Middle frontal gyrus (tissue), 1 donor: Measurements from ENCODE around the gene TTC33.
"Not testable (repeated sequence)": the region's sequence is repeated elsewhere in the genome, so short reads cannot be mapped to it uniquely, and the experiment has no call there.

Experiments used
- DNase-seq: peaks from one replicate; pipeline ENCODE4 v3.0.0-alpha.2; 2015; ENCODE audit warnings: low spot score; ENCODE audit errors: extremely low spot score

TTC33 gene

GRCh38 chr5:40720069-40720468 lies 35.7 kb downstream of the TTC33 start:
- no peak for DNase-seq

- no peak for DNase-seq
These were observed 38.5 kb downstream of the TTC33 start for GRCh38 chr5:40717281-40717680.

- DNase-seq = no peak
These were observed 39.2 kb downstream of the TTC33 start for GRCh38 chr5:40716590-40716989.

GRCh38 chr5:40716000-40716399 lies 39.8 kb downstream of the TTC33 start:
- no peak for DNase-seq

GRCh38 chr5:40714001-40714400 lies 41.8 kb downstream of the TTC33 start:
- no peak for DNase-seq

GRCh38 chr5:40710575-40710974 lies 45.2 kb downstream of the TTC33 start:
- DNase-seq = not testable (repeated sequence)

GRCh38 chr5:40705484-40705883 lies 50.3 kb downstream of the TTC33 start:
- DNase-seq = not testable (repeated sequence)

- DNase-seq = not testable (repeated sequence)
These were observed 53.7 kb downstream of the TTC33 start for GRCh38 chr5:40702027-40702426.

GRCh38 chr5:40700116-40700782 lies 55.5 kb downstream of the TTC33 start:
- no peak for DNase-seq

- no peak for DNase-seq
These were observed 61.3 kb downstream of the TTC33 start for GRCh38 chr5:40694433-40694832.

GRCh38 chr5:40691894-40692293 lies 63.9 kb downstream of the TTC33 start:
- DNase-seq = no peak

GRCh38 chr5:40690267-40690666 lies 65.5 kb downstream of the TTC33 start:
- no peak for DNase-seq

GRCh38 chr5:40689438-40689837 lies 66.3 kb downstream of the TTC33 start:
- no peak for DNase-seq

GRCh38 chr5:40688996-40689395 lies 66.8 kb downstream of the TTC33 start:
- DNase-seq = no peak

GRCh38 chr5:40688127-40688761 lies 67.5 kb downstream of the TTC33 start:
- DNase-seq = peak; percentile 70

- DNase-seq = no peak
These were observed 68.4 kb downstream of the TTC33 start for GRCh38 chr5:40687321-40687720.

- no peak for DNase-seq
These were observed 69.7 kb downstream of the TTC33 start for GRCh38 chr5:40685976-40686486.

GRCh38 chr5:40685193-40685592 lies 70.6 kb downstream of the TTC33 start:
- no peak for DNase-seq

- no peak for DNase-seq
These were observed 72.5 kb downstream of the TTC33 start for GRCh38 chr5:40683305-40683704.

- no peak for DNase-seq
These were observed 73.4 kb downstream of the TTC33 start for GRCh38 chr5:40682154-40683017.

- no peak for DNase-seq
These were observed 74.2 kb downstream of the TTC33 start for GRCh38 chr5:40681363-40682153.
